ENCODE data around the gene SMC1A. TPM values are rescaled to one million over a fixed set of nuclear protein-coding genes. Genes with fewer than 3 reads are reported as not detected.
A peak's percentile ranks its signal among the peaks of the same experiment; 100 is the strongest.
"Not testable (repeated sequence)": the region's sequence is repeated elsewhere in the genome, so short reads cannot be mapped to it uniquely, and the experiment has no call there.

The SMC1A gene
- total RNA-seq, 4 donors from 2014 or later = 32.8 to 52.0 (median 36.5) TPM

DNA sequence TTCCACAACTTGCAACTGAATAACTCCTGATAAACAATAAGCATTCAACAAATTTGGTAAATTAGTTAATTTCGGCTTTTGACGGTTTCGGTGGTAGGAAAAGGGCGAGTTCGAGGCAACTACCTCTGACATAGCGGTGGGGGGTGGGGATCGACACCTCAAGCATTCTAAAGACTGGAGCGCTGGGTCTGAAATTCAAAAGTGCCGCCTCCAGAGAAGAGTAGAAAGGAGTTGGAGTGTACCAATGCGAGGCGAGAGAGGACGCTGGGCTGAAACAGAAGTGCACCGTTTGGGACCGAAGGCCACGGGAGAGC is 725 bp downstream of the SMC1A start:
- TF ChIP-seq POLR2AphosphoS5 (IDR thresholded peaks at IDR 0.05) = no peak
- TF ChIP-seq EP300 (IDR thresholded peaks at IDR 0.05) = no peak
- TF ChIP-seq, protein P1, sequence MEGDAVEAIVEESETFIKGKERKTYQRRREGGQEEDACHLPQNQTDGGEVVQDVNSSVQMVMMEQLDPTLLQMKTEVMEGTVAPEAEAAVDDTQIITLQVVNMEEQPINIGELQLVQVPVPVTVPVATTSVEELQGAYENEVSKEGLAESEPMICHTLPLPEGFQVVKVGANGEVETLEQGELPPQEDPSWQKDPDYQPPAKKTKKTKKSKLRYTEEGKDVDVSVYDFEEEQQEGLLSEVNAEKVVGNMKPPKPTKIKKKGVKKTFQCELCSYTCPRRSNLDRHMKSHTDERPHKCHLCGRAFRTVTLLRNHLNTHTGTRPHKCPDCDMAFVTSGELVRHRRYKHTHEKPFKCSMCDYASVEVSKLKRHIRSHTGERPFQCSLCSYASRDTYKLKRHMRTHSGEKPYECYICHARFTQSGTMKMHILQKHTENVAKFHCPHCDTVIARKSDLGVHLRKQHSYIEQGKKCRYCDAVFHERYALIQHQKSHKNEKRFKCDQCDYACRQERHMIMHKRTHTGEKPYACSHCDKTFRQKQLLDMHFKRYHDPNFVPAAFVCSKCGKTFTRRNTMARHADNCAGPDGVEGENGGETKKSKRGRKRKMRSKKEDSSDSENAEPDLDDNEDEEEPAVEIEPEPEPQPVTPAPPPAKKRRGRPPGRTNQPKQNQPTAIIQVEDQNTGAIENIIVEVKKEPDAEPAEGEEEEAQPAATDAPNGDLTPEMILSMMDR (IDR thresholded peaks at IDR 0.05) = no peak
- no peak for TF ChIP-seq POLR2A (IDR thresholded peaks at IDR 0.05; ENCODE audit: low read depth)
- Histone ChIP-seq H3K27ac (replicated peaks in 1 of 4) (peak overlapping the region; percentile 87 to 94 (median 90)), H3K27me3 (no peaks in the 10 kb centered on the region), H3K4me1 (peaks cover 15 to 28% (median 24%) of the 10 kb centered on the region in 4 donors), H3K4me3 (peak overlapping the region; percentile 62 to 94 (median 68)), H3K36me3 (no peaks in the 10 kb centered on the region), H3K9me3 (no peaks in the 10 kb centered on the region)
- WGBS = 3% methylated on average over 12 of the region's 15 CpGs
- no peak for DNase-seq (ENCODE audit: extremely low spot score)
- intact Hi-C loops (cut with DNase I) = loop anchor here (10.0 kb wide), 1 partner anchor 197 kb away; the partner anchor contains the start of gene KDM5C

DNA sequence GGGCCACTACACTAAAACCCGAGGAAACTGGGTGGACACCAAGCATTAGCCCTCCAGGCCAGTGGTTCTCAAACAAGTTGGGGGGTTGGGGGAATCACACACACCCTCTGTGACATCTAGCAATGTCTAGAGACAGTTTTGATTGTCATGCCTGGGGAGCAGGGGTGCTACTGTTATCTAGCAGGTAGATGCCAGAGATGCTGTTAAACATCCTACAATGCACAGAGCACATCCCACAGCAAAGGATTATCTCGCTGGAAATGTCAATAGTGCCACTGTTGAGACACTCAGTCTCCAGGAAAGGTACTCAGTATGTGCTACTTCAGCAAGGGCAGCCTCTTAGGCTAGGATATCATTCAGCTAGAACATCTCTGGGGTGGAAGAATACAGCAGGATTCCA is 1.3 kb downstream of the SMC1A start:
- WGBS = 62% methylated on average over 2 of the region's 2 CpGs
- intact Hi-C loops (cut with DNase I) = loop anchor here (10.0 kb wide), 1 partner anchor 196 kb away; the partner anchor contains the start of gene KDM5C
- H3K9me3 ChIP-seq = no peaks in the 10 kb centered on the region
- H3K27ac ChIP-seq (replicated peaks in 1 of 4) = peak overlapping the region in 2 of 4 donors; percentile 89 to 94
- peak overlapping the region; percentile 62 to 94 (median 68) for H3K4me3 ChIP-seq
- peaks cover 15 to 28% (median 24%) of the 10 kb centered on the region in 4 donors for H3K4me1 ChIP-seq
- no peak for DNase-seq (ENCODE audit: extremely low spot score)
- TF ChIP-seq POLR2A (IDR thresholded peaks at IDR 0.05; ENCODE audit: low read depth) = no peak
- TF ChIP-seq, protein P1 (IDR thresholded peaks at IDR 0.05) = no peak
- TF ChIP-seq POLR2AphosphoS5 (IDR thresholded peaks at IDR 0.05) = no peak
- no peak for TF ChIP-seq EP300 (IDR thresholded peaks at IDR 0.05)
- no peaks in the 10 kb centered on the region for H3K27me3 ChIP-seq
- H3K36me3 ChIP-seq = no peaks in the 10 kb centered on the region

DNA sequence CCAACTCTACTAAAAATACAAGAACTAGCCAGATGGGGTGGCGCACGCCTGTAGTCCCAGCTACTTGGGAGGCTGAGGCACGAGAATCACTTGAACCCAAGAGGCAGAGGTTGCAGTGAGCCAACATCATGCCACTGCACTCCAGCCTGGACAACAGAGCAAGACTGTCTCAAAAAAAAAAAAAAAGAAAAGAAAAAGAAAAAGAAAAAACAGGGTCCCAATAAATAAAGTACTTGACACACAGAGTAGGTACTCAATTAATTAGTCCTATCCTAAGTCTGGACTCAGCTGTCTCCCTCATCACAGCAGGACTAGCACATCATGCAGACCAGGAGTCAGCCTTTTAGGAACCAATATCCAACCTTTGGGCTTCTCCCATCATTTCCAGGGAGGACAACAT is 2.1 kb downstream of the SMC1A start:
- H3K9me3 ChIP-seq; H3K36me3 ChIP-seq; H3K27me3 ChIP-seq; H3K4me3 ChIP-seq; DNase-seq (ENCODE audit: extremely low spot score); H3K27ac ChIP-seq (replicated peaks in 1 of 4): not testable (repeated sequence)
- H3K4me1 ChIP-seq = peaks cover 15 to 28% (median 24%) of the 10 kb centered on the region in 4 donors
- 96% methylated on average over 3 of the region's 3 CpGs for WGBS
- intact Hi-C loops (cut with DNase I) = loop anchor here (10.0 kb wide), 1 partner anchor 196 kb away; the partner anchor contains the start of gene KDM5C

DNA sequence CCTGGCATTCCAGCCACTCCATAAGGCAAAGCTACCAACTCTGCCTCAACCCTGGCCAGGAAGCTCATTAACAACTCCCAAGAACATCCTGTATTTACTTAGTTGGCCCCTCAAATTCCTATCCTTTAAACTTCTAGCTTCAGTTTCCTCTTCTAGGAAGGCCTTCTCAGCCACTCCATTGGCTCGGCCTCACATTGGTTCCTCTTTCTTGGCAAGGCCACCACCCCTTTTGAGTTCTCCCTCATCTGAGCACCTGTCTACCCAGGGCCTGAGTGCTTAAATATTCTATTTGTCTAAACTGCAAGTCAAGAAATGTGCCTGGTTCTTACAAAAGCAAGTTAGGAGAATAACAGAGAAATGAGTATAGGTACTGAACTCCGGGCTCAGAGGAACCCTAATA is 10.0 kb downstream of the SMC1A start:
- Histone ChIP-seq H3K27me3 (no peaks in the 10 kb centered on the region), H3K27ac (replicated peaks in 1 of 4) (no peak overlapping the region), H3K4me3 (no peak overlapping the region), H3K4me1 (no peaks in the 10 kb centered on the region), H3K9me3 (no peaks in the 10 kb centered on the region), H3K36me3 (peaks cover 17 to 71% (median 68%) of the 10 kb centered on the region in 4 donors)
- intact Hi-C loops (cut with DNase I) = no loop called here
- DNase-seq (ENCODE audit: extremely low spot score) = no peak
- WGBS = 96% methylated on average over 2 of the region's 2 CpGs
- TF ChIP-seq, protein P1 (IDR thresholded peaks at IDR 0.05) = no peak
- no peak for TF ChIP-seq POLR2A (IDR thresholded peaks at IDR 0.05; ENCODE audit: low read depth)
- TF ChIP-seq EP300 (IDR thresholded peaks at IDR 0.05) = no peak
- TF ChIP-seq POLR2AphosphoS5 (IDR thresholded peaks at IDR 0.05) = no peak

DNA sequence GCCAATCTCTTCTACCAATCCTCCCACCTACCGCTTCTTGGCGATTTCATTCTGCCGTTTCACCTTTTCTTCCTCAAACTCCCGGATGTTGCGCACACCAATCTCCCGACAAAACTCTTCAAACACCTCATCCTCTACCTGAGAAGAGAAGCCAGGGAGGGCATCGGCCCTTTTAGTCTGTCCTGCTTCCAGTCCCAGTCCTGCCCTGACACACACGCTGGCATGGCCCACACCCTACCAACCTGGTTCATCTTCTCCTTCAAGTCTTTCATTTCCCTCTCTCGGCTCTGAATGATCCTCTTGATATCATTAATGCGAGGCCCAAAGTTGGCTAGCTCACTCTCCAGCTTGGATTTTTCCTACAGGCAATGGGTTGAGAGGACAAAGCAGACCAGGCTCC is 18.9 kb downstream of the SMC1A start:
- Histone ChIP-seq H3K36me3 (peaks cover 25 to 100% (median 87%) of the 10 kb centered on the region in 4 donors), H3K9me3 (no peaks in the 10 kb centered on the region), H3K27ac (replicated peaks in 1 of 4) (no peak overlapping the region), H3K4me1 (no peaks in the 10 kb centered on the region), H3K27me3 (no peaks in the 10 kb centered on the region), H3K4me3 (no peak overlapping the region)
- TF ChIP-seq, protein P1 (IDR thresholded peaks at IDR 0.05) = no peak
- no peak for TF ChIP-seq POLR2A (IDR thresholded peaks at IDR 0.05; ENCODE audit: low read depth)
- no peak for TF ChIP-seq EP300 (IDR thresholded peaks at IDR 0.05)
- TF ChIP-seq POLR2AphosphoS5 (IDR thresholded peaks at IDR 0.05) = no peak
- intact Hi-C loops (cut with DNase I) = no loop called here
- no peak for DNase-seq (ENCODE audit: extremely low spot score)
- WGBS = 95% methylated on average over 10 of the region's 10 CpGs

Data from esophagus muscularis mucosa (tissue), 4 donors.